Measurements from ENCODE around the gene SLC22A5.

The SLC22A5 gene

GRCh38 chr5:132368186-132368585 lies 1.3 kb upstream of the SLC22A5 start:
- no peak for DNase-seq (ENCODE audit: extremely low read depth, low read depth)
- TF ChIP-seq CTCF (IDR thresholded peaks at IDR 0.05; ENCODE audit: low read depth, low read length) = no peak

GRCh38 chr5:132369007-132369473 lies 470 bp upstream of the SLC22A5 start:
- TF ChIP-seq CTCF (IDR thresholded peaks at IDR 0.05; ENCODE audit: low read depth, low read length) = no peak
- DNase-seq (ENCODE audit: extremely low read depth, low read depth) = no peak

- DNase-seq (ENCODE audit: extremely low read depth, low read depth) = no peak
- TF ChIP-seq CTCF (IDR thresholded peaks at IDR 0.05; ENCODE audit: low read depth, low read length) = no peak
Observed at GRCh38 chr5:132370181-132370970, 866 bp downstream of the SLC22A5 start.

GRCh38 chr5:132370971-132371602 lies 1.6 kb downstream of the SLC22A5 start:
- no peak for TF ChIP-seq CTCF (IDR thresholded peaks at IDR 0.05; ENCODE audit: low read depth, low read length)
- no peak for DNase-seq (ENCODE audit: extremely low read depth, low read depth)

GRCh38 chr5:132371603-132371994 lies 2.1 kb downstream of the SLC22A5 start:
- TF ChIP-seq CTCF (IDR thresholded peaks at IDR 0.05; ENCODE audit: low read depth, low read length) = no peak
- no peak for DNase-seq (ENCODE audit: extremely low read depth, low read depth)

GRCh38 chr5:132372127-132372526 lies 2.6 kb downstream of the SLC22A5 start:
- DNase-seq (ENCODE audit: extremely low read depth, low read depth) = no peak
- no peak for TF ChIP-seq CTCF (IDR thresholded peaks at IDR 0.05; ENCODE audit: low read depth, low read length)

- no peak for TF ChIP-seq CTCF (IDR thresholded peaks at IDR 0.05; ENCODE audit: low read depth, low read length)
- DNase-seq (ENCODE audit: extremely low read depth, low read depth) = no peak
Observed at GRCh38 chr5:132372542-132372941, 3.0 kb downstream of the SLC22A5 start.

Measured in AG09319 (cell line).